Eye (tissue), 1 donor: ENCODE results near the gene RAD51B.

Experiments
- DNase-seq: peaks from one replicate; pipeline ENCODE4 v3.0.0-alpha.2; 2015

RAD51B gene

DNA sequence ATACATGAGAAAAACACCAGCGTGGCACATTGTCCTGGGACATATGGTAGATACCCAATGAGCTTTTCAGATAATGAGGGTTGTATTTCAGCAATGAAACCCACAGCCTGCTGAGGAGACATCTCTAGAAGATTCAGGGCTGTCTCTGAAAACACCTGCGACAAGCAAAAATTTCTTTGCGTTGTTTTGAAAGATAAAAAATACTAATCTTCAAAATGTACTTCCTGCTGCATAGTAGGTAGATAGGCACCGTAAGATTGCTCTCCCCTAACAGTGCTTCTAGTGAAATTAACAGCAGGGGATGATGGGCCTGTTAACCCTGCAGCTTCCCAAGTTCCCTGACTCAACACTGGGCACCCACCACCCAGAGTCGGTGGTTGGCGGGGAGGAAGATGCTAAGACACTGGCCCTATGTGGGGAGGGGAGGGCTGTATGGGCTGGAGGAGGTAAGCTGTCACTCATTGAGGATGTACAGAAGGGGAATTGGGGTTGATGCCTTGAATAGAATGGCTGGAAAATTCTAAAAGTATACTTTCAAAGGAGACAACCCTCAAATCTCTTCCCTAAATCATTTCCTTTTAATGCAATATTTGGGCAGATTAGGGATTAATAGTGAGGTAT lies 953.3 kb downstream of the RAD51B start:
- no peak for DNase-seq

DNA sequence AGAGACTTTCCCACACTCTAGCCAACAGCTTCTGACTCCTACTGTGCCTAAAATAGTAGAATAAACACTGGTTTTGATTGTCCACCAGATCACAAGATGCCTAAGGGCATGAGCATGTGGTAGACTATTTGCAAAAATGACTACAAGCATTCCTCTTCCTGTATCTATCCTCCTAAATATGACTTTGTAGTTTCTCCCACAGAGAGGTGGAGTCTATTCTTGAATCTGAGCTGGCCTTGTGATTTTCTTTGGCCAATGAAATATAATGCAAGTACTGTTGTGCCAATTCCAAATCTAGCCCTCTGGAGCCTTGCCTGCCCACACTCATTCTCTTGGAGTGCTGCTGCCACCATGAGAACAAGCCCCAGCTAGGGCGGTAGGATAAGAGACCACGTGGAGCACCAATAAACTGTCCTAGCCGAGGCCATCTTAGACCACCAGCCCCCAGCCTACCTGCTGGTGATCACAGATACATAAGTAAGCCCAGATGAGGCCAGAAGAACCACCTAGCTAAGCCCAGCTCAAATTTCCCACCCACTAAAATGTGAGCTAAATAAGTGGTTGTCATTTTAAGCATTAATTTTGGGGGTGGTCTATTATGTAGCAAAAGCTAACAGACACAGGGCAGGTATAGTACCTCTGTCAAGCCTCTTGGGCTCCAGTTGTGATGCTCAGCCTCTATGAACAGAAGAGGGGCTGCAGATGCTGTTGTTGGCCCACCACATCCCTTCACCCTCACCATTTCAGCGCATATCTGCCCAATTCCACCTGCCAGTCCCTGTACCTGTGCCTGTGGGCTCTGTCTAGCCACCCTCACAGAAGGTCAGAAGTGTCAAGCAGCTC lies 955.4 kb downstream of the RAD51B start:
- DNase-seq = no peak

DNA sequence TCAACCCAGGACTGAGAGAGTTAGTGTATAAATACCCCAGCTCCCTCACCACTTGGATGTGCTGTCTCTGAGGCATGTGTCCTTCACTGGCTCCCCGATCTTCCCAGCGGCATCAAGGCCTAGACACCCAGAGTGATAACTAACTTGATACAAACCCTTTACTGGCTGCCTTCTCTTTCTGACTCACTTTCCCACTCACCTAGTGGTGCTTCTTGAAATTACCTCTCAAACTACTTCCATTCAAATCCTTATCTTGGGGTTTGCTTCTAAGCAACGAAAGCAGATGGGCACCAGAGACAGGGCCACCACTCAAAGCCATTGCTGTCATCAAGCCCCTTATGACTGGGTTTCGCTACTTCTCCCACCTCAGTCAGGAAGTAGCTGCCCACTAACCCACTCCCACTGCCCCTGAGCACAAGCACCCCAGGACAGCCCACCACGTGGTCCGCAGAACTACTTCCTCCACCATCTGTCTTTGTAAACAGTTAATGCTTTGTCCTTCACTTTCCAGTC lies 956.1 kb downstream of the RAD51B start:
- DNase-seq = no peak

DNA sequence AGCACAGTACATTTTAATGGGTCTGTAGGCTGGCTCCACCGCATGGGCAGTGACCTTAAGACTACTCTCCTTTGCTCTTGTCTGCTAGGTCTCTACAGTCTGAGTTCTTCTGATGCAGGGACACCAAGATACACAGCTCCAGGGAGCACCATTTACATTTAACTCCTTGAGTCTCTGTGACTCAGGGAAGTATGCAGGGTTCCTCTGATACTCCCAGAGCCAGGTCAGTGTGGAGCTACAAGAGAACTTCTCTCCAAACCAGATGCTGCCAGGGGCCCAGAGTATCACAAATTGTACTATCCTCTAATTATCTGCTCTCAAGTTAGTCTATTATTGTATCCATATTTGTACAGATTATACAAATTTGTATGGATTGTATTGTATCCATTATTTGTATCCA lies 958.1 kb downstream of the RAD51B start:
- no peak for DNase-seq
